Glomerular visceral epithelial cell (primary cell): Measurements from ENCODE around the gene TUBGCP4.
"Not testable (repeated sequence)": the region's sequence is repeated elsewhere in the genome, so short reads cannot be mapped to it uniquely, and the experiment has no call there.

ENCODE experiments used
- DNase-seq: peaks from one replicate; pipeline ENCODE4 v3.0.0-alpha.2; 2016; ENCODE audit errors: extremely low spot score

The TUBGCP4 gene

GRCh38 chr15:43370975-43371974 lies at the start of gene TUBGCP4, which contains the start of gene ZSCAN29:
Gene TUBGCP4 (plus strand): TSS chr15:43371101. CDS start chr15:43371355, 254 bp downstream.
Gene ZSCAN29 (minus strand): TSS chr15:43371043. CDS start chr15:43369913, 1,130 bp downstream.
- DNase-seq: peak; percentile 86

- no peak for DNase-seq
Observed at GRCh38 chr15:43325039-43325684, 45.7 kb upstream of the TUBGCP4 start.

GRCh38 chr15:43329217-43329959 lies 41.5 kb upstream of the TUBGCP4 start:
- no peak for DNase-seq

GRCh38 chr15:43329960-43330779 lies 40.7 kb upstream of the TUBGCP4 start, which contains the start of gene LCMT2:
Gene LCMT2 (minus strand): TSS chr15:43330573. CDS start chr15:43330489, 84 bp downstream.
- peak; percentile 94 for DNase-seq

- DNase-seq: no peak
Observed at GRCh38 chr15:43330780-43331087, 40.2 kb upstream of the TUBGCP4 start.

GRCh38 chr15:43346305-43346704 lies 24.6 kb upstream of the TUBGCP4 start:
- DNase-seq: no peak

GRCh38 chr15:43347114-43347513 lies 23.8 kb upstream of the TUBGCP4 start:
- no peak for DNase-seq

- no peak for DNase-seq
Observed at GRCh38 chr15:43352693-43353382, 18.1 kb upstream of the TUBGCP4 start.

- DNase-seq: no peak
Observed at GRCh38 chr15:43360821-43361220, 10.1 kb upstream of the TUBGCP4 start.

GRCh38 chr15:43361313-43361903 lies 9.5 kb upstream of the TUBGCP4 start:
- DNase-seq: no peak

GRCh38 chr15:43370310-43370974 lies 459 bp upstream of the TUBGCP4 start:
- peak; percentile 33 for DNase-seq

GRCh38 chr15:43376017-43376705 lies 5.3 kb downstream of the TUBGCP4 start:
- DNase-seq: peak; percentile 26

- DNase-seq: no peak
Observed at GRCh38 chr15:43378601-43379000, 7.7 kb downstream of the TUBGCP4 start.

- DNase-seq: no peak
Observed at GRCh38 chr15:43382310-43382709, 11.4 kb downstream of the TUBGCP4 start.

GRCh38 chr15:43383070-43383469 lies 12.2 kb downstream of the TUBGCP4 start:
- no peak for DNase-seq

GRCh38 chr15:43390723-43391122 lies 19.8 kb downstream of the TUBGCP4 start:
- no peak for DNase-seq

GRCh38 chr15:43393592-43393991 lies 22.7 kb downstream of the TUBGCP4 start:
- not testable (repeated sequence) for DNase-seq

- DNase-seq: no peak
Observed at GRCh38 chr15:43402255-43402654, 31.4 kb downstream of the TUBGCP4 start.

GRCh38 chr15:43403616-43404015 lies 32.7 kb downstream of the TUBGCP4 start:
- DNase-seq: no peak
